Tibial nerve (tissue), 4 donors: ENCODE data around the gene JAZF1. TPM values are rescaled to one million over a fixed set of nuclear protein-coding genes. Genes with fewer than 3 reads are reported as not detected.

Source experiments
- DNase-seq, 2 donors: peaks; one replicate each; pipeline ENCODE4 v3.0.0-alpha.2; 2019; ENCODE audit warnings: low spot score in 2 of 2
- H3K27ac ChIP-seq, 4 donors: fragments of 200-600 bp; sonication (generic) in 3 of 4; one replicate each; pipeline ENCODE4 v1.5.1; 2017 to 2019; ENCODE audit warnings: mild to moderate bottlenecking in 1 of 4
- H3K27me3 ChIP-seq, 2 donors: fragments of 200-600 bp; sonication (generic) in 1 of 2; one replicate each; pipeline versions ENCODE4 v1.5.1 to v1.6.0; 2017 to 2019
- H3K36me3 ChIP-seq, 3 donors: fragments of 200-600 bp; sonication (generic); one replicate each; pipeline ENCODE4 v1.5.1; 2018 to 2019
- H3K4me1 ChIP-seq, 4 donors: fragments of 200-600 bp; sonication (generic) in 3 of 4; one replicate each; pipeline ENCODE4 v1.5.1; 2017 to 2019
- H3K4me3 ChIP-seq, 4 donors: fragments of 200-600 bp; sonication (generic) in 3 of 4; one replicate each; pipeline ENCODE4 v1.5.1; 2017 to 2019; ENCODE audit warnings: mild to moderate bottlenecking in 1 of 4, moderate library complexity in 1 of 4
- H3K9me3 ChIP-seq, 4 donors: fragments of 200-600 bp; sonication (generic) in 3 of 4; one replicate each; pipeline ENCODE4 v1.5.1; 2017 to 2019
- EP300 ChIP-seq, 2 donors: sonication (generic); formaldehyde crosslinking; IDR thresholded peaks; one replicate each; pipeline ENCODE4 v1.6.1; 2017; ENCODE audit warnings: antibody characterized with exemption in 2 of 2, mild to moderate bottlenecking in 1 of 2
- POLR2A ChIP-seq, 2 donors: fragments of 450-650 bp; IDR thresholded peaks; one replicate each; pipeline ENCODE4 v1.6.1; 2017; ENCODE audit warnings: antibody characterized with exemption in 2 of 2, mild to moderate bottlenecking in 2 of 2, moderate library complexity in 2 of 2
- WGBS, 2 donors: methylation state at CpG; one replicate each; pipeline ENCODE4 v1.1.5; 2018; 5-methylcytosine and 5-hydroxymethylcytosine counted together
- total RNA-seq, 4 donors: library from RNA; depleted of rRNA; stranded (reverse); fragments of >200 nt; gene quantifications; one replicate each; pipeline ENCODE4 v1.1.0, GENCODE V29; 2016
- TF ChIP-seq, protein P1 (sequence below), 5 experiments: fragments of 200-600 bp in 3 of 5; fragments of 450-650 bp in 2 of 5; sonication (generic) in 3 of 5; IDR thresholded peaks; one replicate each; pipeline ENCODE4 v1.5.1; 2016 to 2019; ENCODE audit warnings: antibody characterized with exemption in 5 of 5, mild to moderate bottlenecking in 3 of 5, moderate library complexity in 2 of 5

Gene JAZF1
- total RNA-seq, 4 donors from 2014 or later: 6.9 to 17.5 (median 10.7) TPM

DNA sequence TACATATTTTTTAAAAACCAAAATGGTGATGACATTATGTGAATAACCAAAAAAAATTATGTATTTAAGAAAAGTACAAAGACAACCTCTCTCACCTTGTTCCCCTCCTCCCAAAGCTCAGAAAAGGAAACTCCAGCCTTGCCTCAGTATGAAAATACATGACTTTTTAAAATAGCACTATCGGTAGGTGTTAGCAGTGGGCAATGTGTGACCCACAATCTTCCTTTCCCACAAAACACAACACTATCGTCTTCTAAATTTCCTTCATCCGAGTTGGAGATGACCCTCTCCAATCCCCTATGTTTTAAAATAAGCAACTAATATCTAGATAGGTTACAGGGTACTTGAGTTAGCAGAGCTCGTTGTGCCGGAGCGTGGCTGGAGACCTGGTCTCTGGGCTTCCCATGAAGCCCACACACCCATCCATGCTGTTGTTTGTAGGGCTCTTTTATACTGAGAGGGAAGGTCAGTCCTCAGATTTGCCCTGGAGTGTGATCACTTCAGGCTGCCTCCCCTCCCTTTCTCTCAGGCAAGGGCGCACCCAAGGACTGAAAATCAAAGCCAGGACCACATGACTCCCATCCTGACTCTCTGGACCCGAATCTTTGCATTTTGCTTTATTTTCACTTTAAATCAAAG is 107.6 kb downstream of the JAZF1 start:
- H3K4me1 ChIP-seq: peaks cover 0 to 36% (median 3%) of the 10 kb centered on the region in 4 donors
- 81 to 89% methylated on average over 8 of the region's 8 CpGs for WGBS, 2 donors
- TF ChIP-seq POLR2A (IDR thresholded peaks at IDR 0.05): no peak
- TF ChIP-seq, protein P1, sequence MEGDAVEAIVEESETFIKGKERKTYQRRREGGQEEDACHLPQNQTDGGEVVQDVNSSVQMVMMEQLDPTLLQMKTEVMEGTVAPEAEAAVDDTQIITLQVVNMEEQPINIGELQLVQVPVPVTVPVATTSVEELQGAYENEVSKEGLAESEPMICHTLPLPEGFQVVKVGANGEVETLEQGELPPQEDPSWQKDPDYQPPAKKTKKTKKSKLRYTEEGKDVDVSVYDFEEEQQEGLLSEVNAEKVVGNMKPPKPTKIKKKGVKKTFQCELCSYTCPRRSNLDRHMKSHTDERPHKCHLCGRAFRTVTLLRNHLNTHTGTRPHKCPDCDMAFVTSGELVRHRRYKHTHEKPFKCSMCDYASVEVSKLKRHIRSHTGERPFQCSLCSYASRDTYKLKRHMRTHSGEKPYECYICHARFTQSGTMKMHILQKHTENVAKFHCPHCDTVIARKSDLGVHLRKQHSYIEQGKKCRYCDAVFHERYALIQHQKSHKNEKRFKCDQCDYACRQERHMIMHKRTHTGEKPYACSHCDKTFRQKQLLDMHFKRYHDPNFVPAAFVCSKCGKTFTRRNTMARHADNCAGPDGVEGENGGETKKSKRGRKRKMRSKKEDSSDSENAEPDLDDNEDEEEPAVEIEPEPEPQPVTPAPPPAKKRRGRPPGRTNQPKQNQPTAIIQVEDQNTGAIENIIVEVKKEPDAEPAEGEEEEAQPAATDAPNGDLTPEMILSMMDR (IDR thresholded peaks at IDR 0.05): no peak
- no peak for TF ChIP-seq EP300 (IDR thresholded peaks at IDR 0.05)

DNA sequence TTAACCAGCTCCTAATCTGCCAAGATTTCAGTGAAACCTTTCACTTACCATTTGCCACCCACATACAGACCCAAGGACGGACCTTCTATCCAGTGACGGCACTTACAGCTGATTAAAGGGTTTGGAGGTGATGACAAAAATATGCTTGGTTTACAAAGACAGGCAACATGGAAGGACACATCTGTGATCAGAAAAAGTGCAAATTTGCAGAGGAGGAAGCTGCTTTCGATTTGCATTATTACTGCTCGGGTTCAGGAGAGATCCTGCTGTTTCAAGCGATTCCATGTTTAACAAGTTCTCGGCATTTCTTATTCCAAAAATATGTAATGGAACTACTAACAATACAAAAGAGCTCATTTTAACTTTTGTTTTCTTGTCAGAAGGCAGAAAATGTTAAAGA is 109.0 kb downstream of the JAZF1 start:
- H3K27me3 ChIP-seq: no peaks in the 10 kb centered on the region
- H3K36me3 ChIP-seq: no peaks in the 10 kb centered on the region
- H3K9me3 ChIP-seq: no peaks in the 10 kb centered on the region
- no peak for DNase-seq
- 47 to 56% methylated on average over 6 of the region's 6 CpGs for WGBS, 2 donors
- H3K4me3 ChIP-seq: peak overlapping the region in 1 of 4 donors; percentile 39
- H3K4me1 ChIP-seq: peaks cover 0 to 26% (median 2%) of the 10 kb centered on the region in 4 donors
- TF ChIP-seq EP300 (IDR thresholded peaks at IDR 0.05) (no peak), POLR2A (IDR thresholded peaks at IDR 0.05) (no peak)
- TF ChIP-seq, protein P1 (IDR thresholded peaks at IDR 0.05): no peak
- H3K27ac ChIP-seq: peak overlapping the region in 2 of 4 donors; percentile 30 to 54

More for the DNA sequence above, 107.6 kb downstream of the JAZF1 start:
- Histone ChIP-seq H3K36me3 (no peaks in the 10 kb centered on the region), H3K27me3 (no peaks in the 10 kb centered on the region), H3K4me3 (no peak overlapping the region), H3K9me3 (no peaks in the 10 kb centered on the region), H3K27ac (no peak overlapping the region)
- no peak for DNase-seq

DNA sequence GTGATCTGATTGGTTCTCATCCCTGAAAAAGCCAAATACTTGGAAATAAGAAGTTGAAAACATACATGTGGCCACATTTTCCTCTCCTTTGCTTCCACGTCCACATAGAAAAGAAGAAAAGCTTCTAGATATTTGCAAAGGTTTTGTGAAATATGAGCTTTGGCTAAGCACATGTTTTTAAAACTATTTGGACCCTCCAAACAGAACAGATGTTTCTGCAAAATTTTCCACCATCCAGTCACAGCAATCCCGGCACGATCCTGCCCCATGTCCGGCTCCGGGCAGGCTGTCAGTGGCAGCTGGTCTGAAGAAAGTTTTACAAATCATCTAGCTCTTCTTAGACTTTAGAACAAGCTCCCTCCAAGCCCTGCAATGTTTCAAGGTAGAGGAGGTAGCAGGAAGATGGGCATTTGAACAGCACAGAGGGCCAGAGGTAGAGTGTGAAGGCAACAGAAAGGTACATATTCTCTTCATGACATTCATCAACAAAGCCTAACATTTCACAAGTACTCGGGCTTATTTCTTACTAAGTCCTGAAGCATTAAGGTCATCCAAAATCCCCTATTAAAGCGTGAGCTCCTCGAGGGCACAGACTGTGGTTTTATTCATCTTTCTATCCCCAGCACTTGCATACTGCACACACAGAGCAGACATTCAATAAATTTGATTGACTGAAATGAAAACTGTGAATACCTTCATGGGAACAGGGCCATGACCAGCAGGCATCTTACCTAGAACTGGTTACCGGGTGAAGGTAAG is 110.1 kb downstream of the JAZF1 start:
- no peaks in the 10 kb centered on the region for H3K9me3 ChIP-seq
- 64 to 72% methylated on average over 9 of the region's 9 CpGs for WGBS, 2 donors
- H3K27me3 ChIP-seq: no peaks in the 10 kb centered on the region
- peaks cover 0 to 26% (median 2%) of the 10 kb centered on the region in 4 donors for H3K4me1 ChIP-seq
- no peak for DNase-seq
- H3K4me3 ChIP-seq: no peak overlapping the region
- peak overlapping the region in 2 of 4 donors; percentile 53 to 54 for H3K27ac ChIP-seq
- H3K36me3 ChIP-seq: no peaks in the 10 kb centered on the region
- TF ChIP-seq POLR2A (IDR thresholded peaks at IDR 0.05) (no peak), EP300 (IDR thresholded peaks at IDR 0.05) (no peak)
- TF ChIP-seq, protein P1 (IDR thresholded peaks at IDR 0.05): no peak

DNA sequence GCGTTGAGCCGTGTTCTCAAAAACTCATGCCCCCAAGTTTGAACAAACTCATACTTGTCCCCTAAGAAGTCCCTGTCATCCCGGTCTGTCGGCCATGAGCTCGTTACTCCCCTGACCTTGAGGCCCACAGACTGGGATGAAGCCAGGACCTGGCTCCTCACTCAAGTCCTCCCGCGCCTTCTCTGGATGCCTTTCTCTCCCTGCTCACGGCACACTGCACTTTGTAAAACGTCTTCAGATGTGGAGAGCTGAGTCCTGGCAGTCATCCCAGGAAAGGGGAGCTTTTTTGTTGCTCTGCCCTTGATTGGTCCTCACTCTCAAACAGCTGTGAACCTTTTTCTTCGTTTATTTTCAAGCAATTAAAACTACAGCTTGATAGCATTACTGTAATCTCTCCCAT is 110.8 kb downstream of the JAZF1 start:
- Histone ChIP-seq H3K4me3 (no peak overlapping the region), H3K4me1 (peaks cover 0 to 29% (median 2%) of the 10 kb centered on the region in 4 donors), H3K27me3 (no peaks in the 10 kb centered on the region), H3K27ac (peak overlapping the region in 2 of 4 donors; percentile 53 to 54), H3K36me3 (no peaks in the 10 kb centered on the region), H3K9me3 (no peaks in the 10 kb centered on the region)
- TF ChIP-seq, protein P1 (IDR thresholded peaks at IDR 0.05): no peak
- TF ChIP-seq POLR2A (IDR thresholded peaks at IDR 0.05) (no peak), EP300 (IDR thresholded peaks at IDR 0.05) (no peak)
- peak; percentile 42 to 48 for DNase-seq
- 56 to 59% methylated on average over 10 of the region's 10 CpGs for WGBS, 2 donors

DNA sequence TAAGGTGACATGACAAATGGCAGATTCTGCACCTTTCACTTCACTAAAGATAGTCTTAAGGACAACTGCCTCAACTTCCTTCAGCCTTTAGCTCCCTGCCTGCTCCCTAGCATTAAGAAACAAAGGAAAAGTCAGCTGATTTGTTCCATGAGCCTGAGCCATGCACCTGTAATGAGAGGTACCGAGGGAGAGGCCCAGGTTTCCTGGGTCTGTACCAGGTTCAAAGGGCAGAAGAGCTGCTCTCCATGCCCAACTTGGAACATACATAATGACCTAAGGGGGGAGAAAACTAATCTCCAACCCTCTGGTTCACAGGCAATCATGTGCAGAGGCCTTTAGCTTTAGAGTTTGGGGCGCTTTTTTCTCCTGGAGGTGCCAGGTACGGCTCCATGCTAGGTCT is 111.2 kb downstream of the JAZF1 start:
- Histone ChIP-seq H3K9me3 (no peaks in the 10 kb centered on the region), H3K27me3 (no peaks in the 10 kb centered on the region), H3K4me1 (peaks cover 0 to 34% (median 4%) of the 10 kb centered on the region in 4 donors), H3K27ac (peak overlapping the region in 2 of 4 donors; percentile 53 to 54), H3K36me3 (no peaks in the 10 kb centered on the region), H3K4me3 (no peak overlapping the region)
- WGBS, 2 donors: 75 to 83% methylated on average over 3 of the region's 3 CpGs
- TF ChIP-seq, protein P1 (IDR thresholded peaks at IDR 0.05): no peak
- TF ChIP-seq POLR2A (IDR thresholded peaks at IDR 0.05): no peak
- TF ChIP-seq EP300 (IDR thresholded peaks at IDR 0.05): no peak
- no peak for DNase-seq
